HG02623 (cell line): Measurements from ENCODE around the gene HCRTR2.
"Not testable (repeated sequence)": the region's sequence is repeated elsewhere in the genome, so short reads cannot be mapped to it uniquely, and the experiment has no call there.

Experiments
- ATAC-seq: cut with Tn5 transposase; IDR thresholded peaks from one replicate; pipeline ENCODE4 v1.9.1; 2021; ENCODE audit warnings: moderate library complexity; ENCODE audit not compliant: unreplicated experiment

The HCRTR2 gene

GRCh38 chr6:55174211-55175026 is at the start of gene HCRTR2:
HCRTR2 (plus strand) TSS chr6:55174515; CDS start chr6:55174588, 73 bp downstream.
- no peak for ATAC-seq

- no peak for ATAC-seq
Observed at GRCh38 chr6:55130806-55131324, 43.5 kb upstream of the HCRTR2 start.

DNA sequence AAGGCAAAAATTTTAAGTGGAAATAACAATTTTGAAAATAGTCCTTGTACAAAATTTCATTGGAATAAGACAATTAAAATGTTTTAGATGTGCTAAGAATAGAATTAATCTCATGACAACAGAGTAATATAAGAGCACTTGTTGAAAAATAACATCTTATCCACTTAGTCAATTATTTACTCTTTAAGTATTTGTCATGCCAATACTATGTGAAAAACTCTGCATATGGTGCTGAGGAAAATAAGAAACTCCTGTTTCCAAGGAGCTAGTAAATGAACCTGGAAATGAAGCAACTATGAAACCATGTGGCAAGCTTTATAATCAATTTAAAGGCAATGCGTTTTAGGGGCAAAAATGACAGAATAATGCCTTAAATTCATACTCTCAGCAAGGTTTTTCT is 42.7 kb upstream of the HCRTR2 start:
- no peak for ATAC-seq

DNA sequence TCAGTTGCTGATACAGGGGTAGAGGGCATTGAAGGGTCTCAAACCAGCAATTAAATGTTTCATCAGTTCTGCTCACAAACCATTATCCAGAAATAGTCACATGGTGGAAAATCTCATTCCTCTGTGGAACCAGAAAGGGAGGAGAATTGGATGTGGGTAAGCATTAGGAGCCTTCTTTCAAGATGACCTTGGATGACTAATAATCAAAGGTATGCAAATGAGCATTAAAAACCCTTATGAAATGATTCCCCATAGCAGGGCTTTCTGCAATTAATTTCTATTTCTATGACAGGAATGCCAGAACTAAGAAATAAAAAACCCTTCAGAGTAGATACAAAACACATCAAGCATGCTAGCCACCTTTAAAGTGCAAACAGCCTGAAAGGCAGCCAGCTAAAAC is 37.4 kb upstream of the HCRTR2 start:
- ATAC-seq = no peak

- no peak for ATAC-seq
Observed at GRCh38 chr6:55137929-55138693, 36.2 kb upstream of the HCRTR2 start.

DNA sequence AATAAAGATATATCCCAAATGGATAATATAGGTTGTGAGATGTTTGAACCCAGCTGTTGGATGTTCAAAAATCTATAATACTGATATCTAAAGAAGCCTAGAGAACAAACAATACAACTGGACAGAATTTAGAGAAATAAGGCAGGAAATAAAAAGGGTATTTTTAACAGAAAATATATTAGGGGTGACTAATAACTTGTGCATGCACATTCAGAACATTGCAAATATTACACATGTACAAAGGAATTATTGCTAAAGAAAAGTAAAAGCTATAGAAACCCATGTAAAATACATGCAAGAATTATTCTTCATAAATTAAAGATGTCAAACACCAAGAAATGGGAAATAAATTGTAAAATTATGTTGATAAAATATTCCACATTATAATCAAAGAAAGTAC is 32.7 kb upstream of the HCRTR2 start:
- no peak for ATAC-seq

DNA sequence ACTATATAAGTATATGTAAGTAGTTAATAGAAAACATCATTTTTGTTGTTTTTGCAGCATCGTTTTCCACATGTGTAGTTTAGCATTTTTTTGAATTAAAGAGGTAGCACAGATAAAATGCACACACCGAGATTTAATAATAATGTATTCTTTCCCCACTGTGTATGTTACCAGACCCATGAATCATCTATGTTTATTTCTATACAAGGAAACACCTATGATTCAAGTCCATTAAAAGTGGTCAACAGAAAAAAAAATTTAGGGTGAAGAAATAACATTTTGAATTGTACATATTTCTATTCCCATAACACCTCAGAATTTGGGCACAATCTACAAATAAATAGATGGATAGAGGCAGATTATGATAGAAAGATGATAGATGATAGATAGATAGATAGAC is 31.7 kb upstream of the HCRTR2 start:
- ATAC-seq = no peak

DNA sequence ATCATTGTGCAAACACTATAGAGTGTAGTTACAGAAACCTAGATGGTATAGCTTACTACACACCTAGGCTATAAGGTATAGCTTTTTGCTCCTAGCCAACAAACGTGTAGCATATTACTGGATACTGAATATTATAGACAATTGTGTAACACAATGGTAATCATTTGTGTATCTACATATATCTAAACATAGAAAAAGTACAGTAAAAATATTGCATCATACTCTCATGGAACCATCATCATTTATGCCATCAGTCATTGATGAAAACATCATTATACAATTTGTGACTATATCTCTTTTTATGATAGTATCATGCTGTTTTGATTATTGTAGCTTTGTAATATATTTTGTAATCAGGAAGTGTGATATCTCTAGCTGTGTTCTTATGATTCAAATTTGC is 21.0 kb upstream of the HCRTR2 start:
- ATAC-seq = no peak

GRCh38 chr6:55158784-55159183 is 15.5 kb upstream of the HCRTR2 start:
- not testable (repeated sequence) for ATAC-seq

DNA sequence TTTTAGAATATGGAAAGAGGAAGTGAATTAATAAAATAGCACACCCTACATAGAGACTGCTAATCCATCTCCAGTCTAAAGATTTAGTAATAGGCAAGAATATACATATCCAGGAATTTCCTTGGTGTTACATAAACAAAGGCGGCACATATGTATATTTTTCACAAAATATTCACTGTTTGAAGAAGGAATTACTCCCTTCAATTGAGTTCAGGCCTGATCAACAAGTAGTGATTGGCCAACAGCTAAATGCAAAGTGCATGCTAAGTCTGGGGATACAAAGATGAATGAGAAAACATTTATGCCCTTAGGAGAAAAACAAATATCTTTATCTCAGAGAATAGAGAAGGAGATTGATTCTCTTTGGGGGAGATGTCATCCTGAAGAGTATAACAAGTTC is 6.5 kb upstream of the HCRTR2 start:
- no peak for ATAC-seq

DNA sequence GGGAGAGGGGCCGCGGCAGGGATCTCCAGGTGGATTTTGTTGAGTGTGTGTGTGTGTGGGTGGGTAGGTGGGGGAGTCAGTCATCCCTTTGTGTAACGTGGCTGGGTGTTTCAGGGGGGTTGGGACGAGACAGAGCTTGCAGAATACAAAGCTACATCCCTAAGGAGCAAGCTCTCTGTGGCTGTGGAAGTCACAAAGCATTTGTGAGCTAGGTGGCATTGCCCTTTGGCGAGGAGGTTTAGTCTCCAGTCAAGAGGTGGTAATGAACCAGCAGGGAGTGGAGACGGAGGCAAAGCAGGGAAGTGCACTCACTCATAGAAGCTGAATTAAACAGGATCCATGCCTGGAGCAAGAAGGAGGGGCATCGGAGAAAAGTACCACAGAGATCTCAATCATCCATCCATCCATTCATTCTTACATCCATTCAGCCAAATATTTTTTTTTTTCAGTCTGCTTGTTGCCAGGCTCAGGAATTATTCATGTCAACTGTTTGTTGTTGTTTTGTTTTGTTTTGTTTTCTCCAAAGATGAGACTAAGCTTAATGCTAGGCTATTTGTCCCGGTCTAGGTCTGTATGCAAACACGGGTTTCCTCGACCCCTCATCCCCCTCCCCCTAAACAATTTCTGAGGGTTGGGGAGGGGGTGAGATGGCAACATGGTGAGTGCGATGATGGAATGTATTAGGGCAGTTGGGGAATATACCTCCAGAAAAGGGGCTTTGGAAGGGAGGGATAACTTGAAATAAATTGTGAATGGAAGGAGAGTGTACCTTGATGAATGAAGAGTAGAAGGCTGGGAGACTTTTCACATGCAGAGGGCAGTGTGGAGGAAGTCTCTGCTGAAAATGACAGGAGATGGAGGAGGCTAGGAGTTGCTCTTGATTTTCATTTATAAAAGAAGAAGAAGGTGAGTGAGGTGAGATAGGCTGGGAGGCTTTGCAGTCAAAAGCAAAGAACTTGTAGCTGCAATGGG is 1.0 kb downstream of the HCRTR2 start:
- ATAC-seq = no peak

- ATAC-seq = no peak
Observed at GRCh38 chr6:55176958-55177357, 2.6 kb downstream of the HCRTR2 start.

GRCh38 chr6:55180258-55180657 is 5.9 kb downstream of the HCRTR2 start:
- no peak for ATAC-seq

DNA sequence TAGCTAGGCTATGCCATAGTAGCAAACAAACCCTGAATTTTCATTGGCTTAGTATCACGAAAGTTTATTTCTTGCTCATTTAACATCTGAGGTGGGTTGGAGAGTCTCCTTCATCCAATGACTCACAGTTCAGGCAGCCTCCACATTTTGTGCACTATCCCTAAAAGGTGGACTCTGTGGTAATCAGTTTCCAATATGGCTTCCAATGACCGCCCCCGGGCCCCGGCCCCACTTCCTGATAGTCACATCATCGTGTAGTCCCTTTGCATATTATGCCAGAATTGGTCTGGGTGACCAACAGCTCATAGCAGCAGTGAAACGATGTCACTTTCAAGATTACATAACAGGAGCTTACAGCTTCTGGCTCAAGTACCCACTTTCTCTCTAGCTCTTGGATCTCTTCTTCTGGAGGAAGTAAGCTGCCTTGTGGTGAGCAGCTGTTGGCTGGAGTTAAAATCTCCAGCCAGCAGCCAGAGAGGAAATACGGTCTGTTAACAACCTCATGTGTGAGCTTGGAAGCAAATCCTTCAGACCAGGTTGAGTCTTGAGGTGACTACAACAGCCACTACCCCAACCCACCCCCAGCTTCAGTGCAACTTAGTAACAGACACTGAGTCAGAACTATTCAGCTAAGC is 7.8 kb downstream of the HCRTR2 start:
- no peak for ATAC-seq

DNA sequence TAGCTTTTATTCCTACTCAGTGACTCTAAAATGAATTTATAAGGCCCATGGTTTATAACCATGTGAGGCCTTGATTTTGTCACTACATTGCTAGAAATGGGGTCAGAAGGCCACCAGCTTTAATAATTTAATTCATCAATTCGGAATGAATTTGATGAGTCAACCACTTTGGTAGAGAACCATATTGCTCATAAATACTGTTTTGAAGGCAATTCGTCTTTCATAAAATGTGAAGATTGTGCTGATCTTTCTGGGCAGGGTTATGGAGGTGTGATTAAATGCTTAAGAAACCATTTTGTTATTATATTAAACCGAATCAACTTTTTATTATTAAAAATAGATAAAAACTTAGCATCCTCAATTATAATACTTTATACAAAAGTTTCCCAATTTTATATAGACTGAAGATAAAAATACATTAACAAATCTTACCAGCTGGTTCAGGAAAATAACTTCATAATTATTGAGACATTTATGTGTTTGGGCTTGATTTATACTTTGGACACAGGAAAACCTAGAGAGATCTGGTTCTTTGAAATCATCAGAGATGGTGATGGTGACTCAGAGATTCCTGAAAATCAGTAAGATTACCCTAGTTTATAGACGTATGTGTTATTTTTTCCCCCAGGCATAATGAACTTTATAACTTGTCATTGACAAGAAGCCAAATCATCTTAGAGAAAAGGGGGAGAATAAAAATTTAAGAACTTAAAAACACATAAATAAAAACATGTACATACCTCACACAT is 10.6 kb downstream of the HCRTR2 start:
- ATAC-seq = no peak

GRCh38 chr6:55198715-55199114 is 24.4 kb downstream of the HCRTR2 start:
- ATAC-seq = no peak

DNA sequence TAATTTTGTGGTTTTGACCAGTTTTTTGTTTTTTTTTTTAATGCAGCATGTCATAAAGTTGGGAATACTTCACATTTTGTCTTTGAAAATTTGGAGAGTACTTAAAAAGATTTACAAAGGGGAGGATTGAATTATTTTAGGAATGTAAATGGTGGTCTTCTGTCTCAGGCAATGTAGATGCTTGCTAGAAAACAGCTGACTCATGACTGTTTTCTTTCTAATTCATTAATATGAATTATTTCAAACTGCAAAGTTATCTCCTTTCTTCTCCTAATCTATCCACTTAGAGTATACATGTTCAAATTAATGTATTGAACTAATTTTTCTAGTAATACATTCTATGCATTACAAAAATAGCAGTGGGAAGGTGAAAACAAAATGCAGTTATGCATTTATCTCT is 24.9 kb downstream of the HCRTR2 start:
- no peak for ATAC-seq

GRCh38 chr6:55208478-55209458 is 34.5 kb downstream of the HCRTR2 start:
- no peak for ATAC-seq

GRCh38 chr6:55210952-55211351 is 36.6 kb downstream of the HCRTR2 start:
- ATAC-seq = no peak
